ENCODE results near the gene CRMP1. TPM values are rescaled to one million over a fixed set of nuclear protein-coding genes. Genes with fewer than 3 reads are reported as not detected.
"Not testable (repeated sequence)": the region's sequence is repeated elsewhere in the genome, so short reads cannot be mapped to it uniquely, and the experiment has no call there.

CRMP1 gene
- total RNA-seq, 4 donors from 2014 or later, result 0.64 to 0.76 TPM; not detected in 2

DNA sequence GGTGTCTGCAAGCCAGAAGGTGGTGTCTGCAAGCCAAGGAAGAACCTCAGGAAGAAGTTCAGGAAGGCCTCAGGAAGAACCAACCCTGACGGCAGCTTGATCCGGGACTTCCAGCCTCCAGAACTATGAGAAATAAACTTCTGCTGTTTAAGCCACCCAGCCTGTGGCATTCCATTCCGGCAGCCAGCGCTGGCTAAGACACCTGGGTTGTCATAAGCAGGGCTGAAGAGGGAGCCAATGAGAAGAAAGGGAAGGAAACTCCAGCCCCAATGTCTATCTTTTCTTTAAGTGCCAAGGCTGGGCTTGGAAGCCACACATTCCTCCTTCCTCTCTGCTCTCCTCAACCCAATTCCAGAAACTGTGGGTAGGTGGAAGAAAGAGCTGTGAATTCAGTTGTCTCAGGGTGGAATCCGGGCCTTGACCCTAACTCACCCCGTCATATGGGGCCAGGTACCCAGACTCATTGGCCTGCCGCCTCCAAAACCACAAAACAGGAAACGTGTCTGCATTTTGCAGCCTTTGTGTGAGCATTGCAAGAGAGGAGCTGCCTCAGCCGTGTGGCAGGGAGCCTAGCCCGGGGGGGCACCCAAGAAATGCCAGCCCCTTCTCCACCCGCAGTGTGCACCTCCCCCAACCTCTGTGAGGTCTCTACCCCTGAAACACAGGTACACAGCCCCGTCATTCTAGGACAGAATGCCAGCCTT is 26.8 kb downstream of the CRMP1 start:
- TF ChIP-seq POLR2AphosphoS5 (IDR thresholded peaks at IDR 0.05), result no peak
- no peak for TF ChIP-seq CTCF (IDR thresholded peaks at IDR 0.05)
- no peak for TF ChIP-seq EP300 (IDR thresholded peaks at IDR 0.05)
- TF ChIP-seq POLR2A (IDR thresholded peaks at IDR 0.05), result no peak
- H3K27ac ChIP-seq, result no peak overlapping the region
- H3K4me1 ChIP-seq, result no peaks in the 10 kb centered on the region
- no peaks in the 10 kb centered on the region for H3K36me3 ChIP-seq
- DNase-seq (ENCODE audit: low spot score in 2 of 2), result no peak
- no peak overlapping the region for H3K4me3 ChIP-seq
- 66% methylated on average over 8 of the region's 12 CpGs for WGBS
- peaks cover 5% of the 10 kb centered on the region for H3K27me3 ChIP-seq
- H3K9me3 ChIP-seq, result no peaks in the 10 kb centered on the region

DNA sequence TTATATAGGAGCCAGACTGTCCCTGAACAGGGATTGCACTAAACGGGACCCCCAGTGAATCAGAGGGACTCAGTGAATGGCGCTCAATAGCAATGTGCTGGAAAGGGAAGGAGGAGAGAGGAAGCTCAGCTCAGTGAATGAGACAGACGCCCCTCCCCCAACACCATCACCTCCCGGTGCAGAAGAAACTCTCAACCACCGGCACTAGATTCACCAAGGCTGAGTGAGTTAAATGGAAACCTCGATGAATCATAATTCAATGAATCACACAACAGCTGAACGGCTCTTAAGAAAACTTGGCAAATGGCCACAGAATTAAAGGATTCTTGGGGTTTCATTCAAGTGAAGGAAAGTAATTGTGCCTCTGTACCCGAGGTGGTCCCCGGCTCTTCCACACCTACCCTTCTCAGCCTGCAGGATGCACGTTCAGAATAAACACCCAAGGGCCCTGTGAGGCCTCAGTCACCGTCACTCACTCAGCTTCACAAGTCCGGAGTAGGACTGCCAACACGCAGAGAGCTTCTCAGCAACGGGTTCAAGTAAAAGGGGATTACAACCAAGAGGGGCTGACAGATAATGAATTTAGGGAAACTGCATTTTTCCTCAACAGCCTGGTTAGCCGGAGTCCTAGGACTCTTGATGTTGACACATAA is 29.3 kb downstream of the CRMP1 start:
- no peak for DNase-seq (ENCODE audit: low spot score in 2 of 2)
- H3K4me3 ChIP-seq, result no peak overlapping the region
- TF ChIP-seq POLR2A (IDR thresholded peaks at IDR 0.05) (no peak), CTCF (IDR thresholded peaks at IDR 0.05) (no peak), POLR2AphosphoS5 (IDR thresholded peaks at IDR 0.05) (no peak), EP300 (IDR thresholded peaks at IDR 0.05) (no peak)
- H3K4me1 ChIP-seq, result no peaks in the 10 kb centered on the region
- peaks cover 7% of the 10 kb centered on the region for H3K27me3 ChIP-seq
- no peaks in the 10 kb centered on the region for H3K9me3 ChIP-seq
- no peak overlapping the region for H3K27ac ChIP-seq
- 58% methylated on average over 15 of the region's 15 CpGs for WGBS
- H3K36me3 ChIP-seq, result no peaks in the 10 kb centered on the region

- TF ChIP-seq EP300 (IDR thresholded peaks at IDR 0.05) (no peak), POLR2AphosphoS5 (IDR thresholded peaks at IDR 0.05) (no peak), CTCF (IDR thresholded peaks at IDR 0.05) (no peak), POLR2A (IDR thresholded peaks at IDR 0.05) (no peak)
- Histone ChIP-seq H3K4me1 (no peaks in the 10 kb centered on the region), H3K36me3 (no peaks in the 10 kb centered on the region), H3K9me3 (no peaks in the 10 kb centered on the region), H3K27ac (no peak overlapping the region), H3K4me3 (no peak overlapping the region), H3K27me3 (peaks cover 6% of the 10 kb centered on the region)
- DNase-seq (ENCODE audit: low spot score in 2 of 2), result no peak
- 85% methylated on average over 16 of the region's 16 CpGs for WGBS
Measured at GRCh38 chr4:5858020-5858769, 34.7 kb downstream of the CRMP1 start.

GRCh38 chr4:5857199-5857598 is 35.7 kb downstream of the CRMP1 start:
- no peak for TF ChIP-seq EP300 (IDR thresholded peaks at IDR 0.05)
- TF ChIP-seq POLR2A (IDR thresholded peaks at IDR 0.05), result no peak
- TF ChIP-seq POLR2AphosphoS5 (IDR thresholded peaks at IDR 0.05), result no peak
- TF ChIP-seq CTCF (IDR thresholded peaks at IDR 0.05), result no peak
- Histone ChIP-seq H3K4me3 (no peak overlapping the region), H3K27ac (no peak overlapping the region), H3K4me1 (no peaks in the 10 kb centered on the region), H3K9me3 (no peaks in the 10 kb centered on the region), H3K36me3 (no peaks in the 10 kb centered on the region), H3K27me3 (peaks cover 12% of the 10 kb centered on the region)
- DNase-seq (ENCODE audit: low spot score in 2 of 2), result no peak
- 86% methylated on average over 2 of the region's 2 CpGs for WGBS

DNA sequence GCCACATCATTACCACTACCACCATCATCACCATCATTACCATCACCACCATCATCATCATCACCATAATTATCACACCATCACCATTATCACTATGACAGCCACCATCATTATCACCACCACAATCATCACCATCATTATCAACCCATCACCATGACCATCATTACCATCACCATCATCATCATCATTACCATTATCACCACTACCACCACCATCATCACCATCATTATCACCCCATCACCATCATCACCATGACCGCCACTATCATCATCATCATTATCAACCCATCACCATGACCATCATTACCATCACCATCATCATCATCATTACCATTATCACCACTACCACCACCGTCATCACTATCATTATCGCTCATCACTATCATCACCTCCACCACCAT is 36.5 kb downstream of the CRMP1 start:
- DNase-seq (ENCODE audit: low spot score in 2 of 2); H3K4me3 ChIP-seq; H3K4me1 ChIP-seq; H3K27ac ChIP-seq; H3K9me3 ChIP-seq; H3K36me3 ChIP-seq; H3K27me3 ChIP-seq: not testable (repeated sequence)
- WGBS, result 88% methylated on average over 3 of the region's 3 CpGs
